Epithelial cell of proximal tubule (primary cell): ENCODE data around the gene FUT8. TPM values are rescaled to one million over a fixed set of nuclear protein-coding genes. Genes with fewer than 3 reads are reported as not detected.

Experiments
- DNase-seq: peaks from one replicate; pipeline ENCODE4 v3.0.0-alpha.2; 2011; ENCODE audit warnings: low read depth
- H3K4me3 ChIP-seq: 2 replicates; pipeline ENCODE4 v1.5.1; 2011; ENCODE audit warnings: low read depth, mild to moderate bottlenecking, low read length
- total RNA-seq: library from RNA; depleted of rRNA; stranded (reverse); fragments of >200 nt; gene quantifications from 2 replicates; pipeline ENCODE4 v1.2.3, GENCODE V29; 2015
- TF ChIP-seq, protein P1 (sequence below): conservative IDR thresholded peaks from 2 replicates; pipeline ENCODE4 v1.5.1; 2012; ENCODE audit warnings: low read depth, mild to moderate bottlenecking, low read length

FUT8 gene
- total RNA-seq, 1 donor from 2014 or later: 66.4 TPM

DNA sequence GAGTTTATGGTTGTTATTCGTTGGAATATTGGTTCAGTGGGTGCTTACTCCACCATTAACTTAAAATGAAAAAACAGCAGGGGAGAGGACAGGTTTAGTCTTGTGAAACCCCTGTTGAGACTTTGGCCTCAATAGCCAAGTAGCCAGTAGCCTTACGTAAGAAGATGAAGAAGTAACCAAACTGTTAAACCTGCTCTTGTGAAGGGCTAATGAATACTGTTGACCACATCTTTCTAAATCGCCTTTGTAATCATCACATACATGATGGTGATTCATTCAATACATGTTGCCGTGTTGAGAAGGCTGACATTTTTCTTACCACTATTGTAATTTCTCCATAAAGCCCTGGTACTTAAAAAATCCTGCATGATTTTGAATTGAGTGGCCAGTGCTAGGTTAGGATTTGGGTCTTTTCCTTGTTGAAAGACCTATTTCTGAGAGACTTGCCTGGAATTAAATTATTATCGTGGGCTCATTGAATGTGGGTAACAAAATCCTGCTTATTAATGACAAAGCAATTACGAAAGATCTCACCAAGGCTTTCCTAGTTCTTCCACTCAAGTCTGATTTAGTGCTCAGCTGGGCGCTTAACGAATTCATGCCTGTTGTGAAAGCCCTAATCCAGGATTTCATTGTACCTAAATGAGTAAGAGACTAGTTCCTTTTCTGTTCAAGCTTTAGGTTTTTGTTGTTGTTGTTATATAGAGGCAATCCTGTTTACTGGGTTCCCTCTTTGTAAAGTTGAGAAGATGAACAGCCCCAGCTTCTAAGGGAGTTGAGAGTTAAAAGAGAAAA, 333.1 kb downstream of the FUT8 start:
- DNase-seq: no peak
- TF ChIP-seq, protein P1, sequence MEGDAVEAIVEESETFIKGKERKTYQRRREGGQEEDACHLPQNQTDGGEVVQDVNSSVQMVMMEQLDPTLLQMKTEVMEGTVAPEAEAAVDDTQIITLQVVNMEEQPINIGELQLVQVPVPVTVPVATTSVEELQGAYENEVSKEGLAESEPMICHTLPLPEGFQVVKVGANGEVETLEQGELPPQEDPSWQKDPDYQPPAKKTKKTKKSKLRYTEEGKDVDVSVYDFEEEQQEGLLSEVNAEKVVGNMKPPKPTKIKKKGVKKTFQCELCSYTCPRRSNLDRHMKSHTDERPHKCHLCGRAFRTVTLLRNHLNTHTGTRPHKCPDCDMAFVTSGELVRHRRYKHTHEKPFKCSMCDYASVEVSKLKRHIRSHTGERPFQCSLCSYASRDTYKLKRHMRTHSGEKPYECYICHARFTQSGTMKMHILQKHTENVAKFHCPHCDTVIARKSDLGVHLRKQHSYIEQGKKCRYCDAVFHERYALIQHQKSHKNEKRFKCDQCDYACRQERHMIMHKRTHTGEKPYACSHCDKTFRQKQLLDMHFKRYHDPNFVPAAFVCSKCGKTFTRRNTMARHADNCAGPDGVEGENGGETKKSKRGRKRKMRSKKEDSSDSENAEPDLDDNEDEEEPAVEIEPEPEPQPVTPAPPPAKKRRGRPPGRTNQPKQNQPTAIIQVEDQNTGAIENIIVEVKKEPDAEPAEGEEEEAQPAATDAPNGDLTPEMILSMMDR: no peak
- H3K4me3 ChIP-seq: no peak overlapping the region

GRCh38 chr14:65748796-65749195, 336.3 kb downstream of the FUT8 start:
- TF ChIP-seq, protein P1: no peak
- no peak for DNase-seq
- no peak overlapping the region for H3K4me3 ChIP-seq

DNA sequence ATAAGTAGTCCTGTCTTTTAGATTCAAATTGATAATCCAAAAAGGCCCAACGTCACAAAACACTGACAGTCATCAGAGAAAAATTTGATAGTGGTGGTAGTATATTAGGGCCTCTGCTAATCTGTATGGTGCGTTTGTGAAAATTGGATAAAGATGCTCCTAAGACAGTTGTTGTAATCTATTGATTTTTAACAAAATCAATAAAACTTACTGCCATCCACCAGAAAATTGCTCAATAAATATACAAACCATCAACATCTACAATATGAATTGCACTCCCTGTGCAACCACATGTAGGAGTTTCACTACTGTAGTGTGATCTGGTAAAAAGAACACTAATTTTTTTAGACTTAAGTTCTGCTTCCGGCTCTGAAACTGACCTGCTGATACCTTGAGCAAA, 336.8 kb downstream of the FUT8 start:
- DNase-seq: no peak
- TF ChIP-seq, protein P1: no peak
- H3K4me3 ChIP-seq: no peak overlapping the region

DNA sequence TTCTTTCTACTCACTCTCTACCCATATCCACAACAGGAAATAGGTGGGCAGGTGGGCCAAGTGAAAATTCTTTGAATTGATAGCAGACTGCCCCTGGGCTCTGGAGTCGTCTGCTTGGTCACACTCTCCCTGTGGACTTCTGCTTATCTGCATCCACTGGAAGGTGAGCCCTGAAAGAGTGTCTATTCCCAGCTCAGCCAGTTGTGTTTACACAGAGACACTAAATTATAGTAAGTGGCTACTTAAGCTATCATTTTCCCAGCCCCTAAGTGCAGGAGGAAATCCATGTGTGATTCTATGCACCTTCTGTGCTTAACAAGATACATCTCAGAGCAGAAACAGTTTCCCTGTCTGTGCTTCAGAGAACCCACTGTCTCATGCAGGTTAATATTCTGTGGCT, 338.4 kb downstream of the FUT8 start:
- H3K4me3 ChIP-seq: no peak overlapping the region
- TF ChIP-seq, protein P1: no peak
- no peak for DNase-seq

DNA sequence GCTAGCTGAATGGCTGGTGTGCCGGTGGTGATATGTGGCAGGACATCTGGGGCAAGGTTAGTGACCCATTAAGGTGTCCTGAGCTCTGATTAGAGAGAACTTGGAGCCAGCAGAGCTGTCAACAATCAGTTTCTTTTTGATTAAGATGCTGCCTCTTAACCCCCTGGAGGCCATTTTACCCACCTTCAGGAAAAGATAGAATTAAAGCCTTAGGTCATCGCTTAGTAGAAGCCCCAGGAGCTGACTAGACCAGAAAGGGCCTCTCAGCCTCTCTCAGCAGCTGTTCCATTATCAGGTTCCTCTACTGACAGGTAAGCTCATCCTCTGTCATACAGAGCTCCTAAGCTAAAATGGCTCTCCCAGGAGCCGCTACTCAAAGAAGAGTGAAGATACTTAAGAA, 339.0 kb downstream of the FUT8 start:
- TF ChIP-seq, protein P1: no peak
- DNase-seq: no peak
- no peak overlapping the region for H3K4me3 ChIP-seq

DNA sequence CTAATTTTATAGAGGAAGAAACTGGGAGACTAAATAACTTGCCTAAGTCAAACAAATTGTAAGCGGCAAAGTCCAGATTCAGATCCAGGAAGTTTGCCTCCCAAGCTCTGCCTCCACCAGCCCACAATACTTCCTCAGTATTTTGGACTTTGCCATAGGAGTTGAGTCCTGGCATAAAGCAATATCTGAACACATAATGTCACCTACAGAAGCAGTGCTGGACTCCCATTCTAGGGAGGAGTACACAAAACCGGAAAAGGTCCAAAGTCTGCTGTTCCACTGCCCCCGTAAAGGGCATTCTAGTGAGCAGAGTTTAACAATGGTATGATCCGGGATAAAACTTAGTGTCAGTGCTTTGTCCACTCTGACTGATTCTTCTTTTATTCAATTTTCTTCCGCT, 340.5 kb downstream of the FUT8 start:
- no peak overlapping the region for H3K4me3 ChIP-seq
- TF ChIP-seq, protein P1: no peak
- DNase-seq: no peak

GRCh38 chr14:65755331-65755730, 342.8 kb downstream of the FUT8 start:
- no peak for DNase-seq
- no peak overlapping the region for H3K4me3 ChIP-seq
- TF ChIP-seq, protein P1: no peak
